Epidermal melanocyte (primary cell): ENCODE measurements around the gene EDN1.

Source experiments
- DNase-seq: peaks from one replicate; pipeline ENCODE4 v3.0.0; 2011; ENCODE audit warnings: low spot score; ENCODE audit not compliant: insufficient read length

EDN1 gene

DNA sequence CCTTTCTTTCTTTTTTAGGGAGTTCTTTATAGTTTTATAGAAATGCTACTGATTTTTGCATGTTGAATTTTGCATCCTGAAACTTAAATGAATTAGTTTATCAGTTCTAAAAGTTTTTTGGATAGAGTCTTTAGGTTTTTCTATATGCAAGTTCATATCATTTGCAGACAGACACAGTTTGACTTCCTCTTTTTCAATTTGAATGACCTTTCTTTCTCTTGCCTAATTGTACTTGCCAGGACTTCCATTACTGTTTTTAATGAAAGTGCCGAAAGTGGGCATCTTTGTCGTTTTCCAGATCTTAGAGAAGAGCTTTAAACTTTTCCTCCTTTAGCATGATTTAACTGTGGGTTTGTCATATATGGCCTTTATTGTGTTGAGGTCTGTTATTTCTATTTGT lies 21.1 kb upstream of the EDN1 start:
- DNase-seq = no peak

DNA sequence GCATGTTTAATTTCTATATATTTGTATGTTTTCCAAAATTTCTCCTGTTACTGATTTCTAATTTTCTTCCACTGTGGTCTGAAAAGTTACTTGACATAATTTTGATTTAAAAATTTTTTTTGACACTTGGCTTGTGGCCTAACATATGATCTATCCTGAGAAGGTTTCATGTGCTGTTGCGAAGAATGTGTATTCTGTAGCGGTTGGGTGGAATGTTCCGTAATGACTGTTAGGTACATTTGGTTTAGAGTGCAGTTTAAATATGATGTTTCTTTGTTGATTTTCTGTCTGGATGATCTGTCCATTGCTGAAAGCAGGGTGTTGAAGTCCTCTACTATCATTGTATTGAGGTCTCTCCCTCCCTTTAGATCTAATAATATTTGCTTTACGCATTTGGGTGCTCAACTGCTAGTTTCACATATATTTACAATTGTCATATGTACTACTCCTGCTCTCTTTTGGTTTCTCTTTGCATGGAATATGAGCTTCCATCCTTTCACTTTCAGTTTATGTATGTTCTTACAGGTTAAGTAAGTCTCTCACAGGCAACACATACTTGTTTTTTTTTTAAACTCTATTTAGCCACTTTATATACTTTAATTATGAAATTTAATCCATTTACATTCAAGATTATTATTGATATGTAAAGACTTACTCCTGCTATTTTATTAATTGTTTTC lies 19.5 kb upstream of the EDN1 start:
- DNase-seq = no peak

- DNase-seq = no peak
Measured at GRCh38 chr6:12271594-12271993, 18.6 kb upstream of the EDN1 start.

DNA sequence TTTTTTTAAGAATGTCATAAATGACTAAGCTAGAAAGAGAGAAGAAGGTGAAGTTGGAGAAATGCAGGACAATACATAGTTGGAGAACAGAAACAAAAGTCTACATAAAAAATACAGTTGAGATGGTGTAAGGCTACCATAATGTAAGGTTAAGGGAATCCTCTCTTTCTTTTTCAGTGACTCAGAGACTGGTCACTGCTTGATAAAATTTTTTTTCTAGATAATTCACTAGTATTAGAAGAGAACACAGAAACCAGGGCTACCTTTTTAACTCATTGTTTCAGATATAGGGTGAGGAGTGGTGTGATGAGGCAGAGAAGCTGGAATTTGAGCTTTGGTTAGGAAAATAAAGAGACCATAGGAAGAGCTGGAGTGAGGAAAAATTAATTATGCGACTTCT lies 18.2 kb upstream of the EDN1 start:
- DNase-seq = no peak

GRCh38 chr6:12275107-12275506 lies 15.1 kb upstream of the EDN1 start:
- no peak for DNase-seq

GRCh38 chr6:12276930-12277315 lies 13.2 kb upstream of the EDN1 start:
- DNase-seq = no peak

GRCh38 chr6:12277386-12277785 lies 12.8 kb upstream of the EDN1 start:
- no peak for DNase-seq

GRCh38 chr6:12278915-12279314 lies 11.2 kb upstream of the EDN1 start:
- DNase-seq = no peak

DNA sequence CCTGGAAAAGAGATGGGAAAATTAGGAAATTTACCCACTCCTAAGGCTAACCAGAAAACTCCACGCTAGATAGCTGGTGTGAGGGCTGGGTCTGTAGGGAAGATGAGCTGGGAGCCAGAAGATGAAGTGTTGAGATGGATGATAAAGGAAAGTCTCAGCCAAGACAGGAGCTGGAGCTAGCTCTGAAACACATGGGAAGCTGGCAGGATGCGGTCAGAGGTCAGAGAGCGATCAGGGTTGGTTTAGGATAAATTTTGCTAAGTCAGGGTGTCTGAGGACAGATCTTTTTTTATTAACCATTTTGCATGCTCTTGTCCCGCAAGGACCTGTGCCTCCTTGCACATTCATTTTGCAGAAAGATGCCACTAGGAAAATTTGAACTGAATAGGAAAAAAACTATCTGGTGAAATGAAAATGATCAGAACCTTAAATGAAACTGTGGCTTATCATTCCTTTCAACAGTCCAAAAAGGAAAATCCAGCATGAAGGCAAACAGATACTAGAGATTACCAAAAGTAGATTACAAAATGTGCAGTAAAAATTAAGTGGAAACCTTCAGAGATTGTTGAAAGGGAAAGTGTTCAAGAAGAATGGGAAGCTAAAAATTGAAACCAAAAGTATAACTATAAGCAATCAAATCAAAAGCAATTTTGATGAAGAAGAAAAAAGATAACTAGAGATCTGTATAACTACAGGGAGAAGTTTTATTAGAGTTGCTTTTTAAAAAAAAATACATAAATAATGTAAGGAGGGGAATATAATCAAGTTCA lies 10.7 kb upstream of the EDN1 start:
- DNase-seq = no peak

DNA sequence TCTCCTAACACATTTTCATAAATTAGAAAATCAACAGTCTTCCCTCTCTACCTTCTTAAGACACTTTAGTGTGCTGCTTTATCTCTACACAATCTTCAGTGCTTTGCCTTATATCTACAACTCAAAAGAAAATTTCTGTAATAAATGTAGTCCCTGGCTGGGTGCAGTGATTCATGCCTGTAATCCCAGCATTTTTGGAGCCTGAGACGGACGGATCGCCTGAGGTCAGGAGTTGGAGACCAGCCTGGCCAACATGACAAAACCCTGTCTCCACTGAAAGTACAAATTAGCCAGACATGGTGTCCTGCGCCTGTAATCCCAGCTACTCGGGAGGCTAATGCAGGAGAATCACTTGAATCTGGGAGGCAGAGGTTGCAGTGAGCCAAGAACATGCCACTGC lies 9.7 kb upstream of the EDN1 start:
- DNase-seq = no peak

- DNase-seq = no peak
Measured at GRCh38 chr6:12280902-12281301, 9.3 kb upstream of the EDN1 start.

DNA sequence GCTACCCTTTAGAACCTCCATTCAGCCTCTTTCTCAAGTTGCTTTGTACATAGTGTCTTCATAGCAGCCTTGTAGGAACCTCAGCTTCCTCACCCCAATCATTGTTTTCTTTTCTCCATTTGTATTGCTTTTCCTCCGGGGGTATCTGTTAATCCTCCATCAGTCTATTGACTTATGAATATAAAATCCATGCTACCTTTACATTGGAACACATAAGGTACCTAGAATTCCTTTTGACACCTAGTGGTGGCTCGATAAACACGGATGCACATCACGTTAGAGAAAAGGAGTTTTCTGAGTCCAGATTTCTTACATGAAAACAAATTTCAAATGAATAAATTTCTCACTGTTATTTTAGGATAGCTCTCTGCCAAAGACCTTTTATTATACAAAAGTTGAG lies 6.3 kb upstream of the EDN1 start:
- no peak for DNase-seq

- DNase-seq = no peak
Measured at GRCh38 chr6:12286373-12287110, 3.6 kb upstream of the EDN1 start.

- DNase-seq = no peak
Measured at GRCh38 chr6:12288211-12288618, 1.9 kb upstream of the EDN1 start.

GRCh38 chr6:12288914-12289313 lies 1.2 kb upstream of the EDN1 start:
- no peak for DNase-seq

DNA sequence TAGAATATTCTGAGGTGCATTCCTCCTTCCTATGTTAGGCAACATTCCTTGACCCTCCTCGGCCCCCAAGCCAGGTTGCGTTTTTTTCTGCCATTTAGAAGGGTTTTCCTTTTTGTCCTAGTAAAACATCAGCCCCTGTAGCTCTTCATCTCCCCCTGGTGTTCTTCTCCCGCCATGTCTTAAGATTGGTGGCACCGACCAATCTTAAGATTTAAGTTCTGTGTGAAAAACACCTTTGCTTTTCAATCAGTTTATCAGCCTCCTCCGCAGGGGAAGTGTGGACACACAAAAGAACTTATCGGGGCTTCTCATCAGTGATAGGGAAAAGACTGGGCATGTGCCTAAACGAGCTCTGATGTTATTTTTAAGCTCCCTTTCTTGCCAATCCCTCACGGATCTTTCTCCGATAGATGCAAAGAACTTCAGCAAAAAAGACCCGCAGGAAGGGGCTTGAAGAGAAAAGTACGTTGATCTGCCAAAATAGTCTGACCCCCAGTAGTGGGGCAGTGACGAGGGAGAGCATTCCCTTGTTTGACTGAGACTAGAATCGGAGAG lies 719 bp upstream of the EDN1 start:
- DNase-seq = peak; percentile 81

DNA sequence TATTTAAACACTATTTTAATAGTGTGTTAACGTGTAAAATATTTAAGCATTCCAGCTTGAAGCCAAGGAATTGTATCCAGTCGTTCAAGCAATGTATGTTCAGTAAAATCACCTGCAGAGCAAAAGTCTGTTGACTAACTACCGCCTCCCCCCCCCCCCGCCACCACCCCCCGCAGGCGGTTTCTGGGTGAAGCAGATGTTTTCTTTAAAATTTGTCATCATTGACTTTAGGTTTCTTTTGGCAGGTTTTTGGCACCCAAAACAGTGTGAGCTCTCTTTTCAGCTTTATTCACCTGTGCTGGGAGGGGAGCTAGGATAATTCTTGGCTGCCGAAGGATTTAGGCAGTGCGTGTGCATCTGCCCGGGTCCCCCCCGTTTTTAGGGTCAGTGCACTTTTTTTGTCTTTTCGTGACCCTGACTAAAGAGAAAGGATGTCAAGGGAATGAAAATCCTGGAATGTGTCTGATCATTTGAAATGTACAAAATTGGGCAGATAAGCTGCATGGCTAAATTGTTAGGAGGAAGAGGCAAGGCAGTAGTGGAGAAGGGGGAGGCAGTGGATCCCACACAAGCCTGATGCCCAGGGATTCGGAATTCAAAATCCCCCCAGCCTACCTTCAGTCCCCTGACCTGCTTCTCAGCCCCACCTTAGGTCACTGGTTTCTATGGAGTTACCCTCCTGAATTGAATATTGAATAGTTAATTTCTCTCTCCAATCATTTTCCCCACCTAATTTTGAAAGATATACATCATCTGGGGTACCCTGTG lies 1.1 kb downstream of the EDN1 start:
- DNase-seq = no peak

GRCh38 chr6:12291839-12292604 lies 1.9 kb downstream of the EDN1 start:
- DNase-seq = no peak

DNA sequence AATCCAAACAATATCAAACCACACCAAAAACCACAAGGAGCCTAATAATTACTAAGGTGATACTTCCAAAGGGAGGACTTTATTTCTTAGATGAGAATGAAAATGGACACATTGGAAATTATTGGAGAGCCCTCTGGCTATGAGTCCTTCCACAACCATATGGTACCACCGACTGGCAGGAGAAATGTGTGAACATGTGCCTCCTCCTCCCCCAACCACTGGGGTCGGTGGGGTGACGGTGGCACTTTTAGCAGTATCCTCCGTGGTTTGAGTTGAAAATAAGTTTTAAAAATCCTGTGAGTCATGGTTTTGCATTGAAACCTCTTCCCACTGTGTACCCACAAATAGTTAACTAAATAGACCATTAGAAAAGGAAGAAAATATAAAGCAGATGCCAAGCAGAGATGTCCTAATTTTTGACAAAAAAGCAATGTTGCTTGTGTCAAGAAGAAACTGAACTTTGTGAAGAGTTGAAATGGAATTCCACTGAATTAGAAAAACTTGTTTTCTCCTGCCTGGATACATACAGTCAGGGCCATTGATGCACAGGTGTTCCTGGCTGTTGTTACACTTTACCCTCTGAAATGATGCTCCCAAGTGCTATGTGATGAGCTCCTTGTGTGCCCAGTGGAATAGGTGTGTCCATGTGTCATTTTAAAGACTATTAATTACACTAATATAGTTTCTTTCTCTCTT lies 3.2 kb downstream of the EDN1 start:
- DNase-seq = no peak
